SIG-M5 treated with dmso at 0.1 percent for 504 hours (cell line): Measurements from ENCODE around the gene KCNK1.

Experiments used
- DNase-seq: peaks from one replicate; lab custom pipeline; 2025; ENCODE audit not compliant: unreplicated experiment; lab: John Stamatoyannopoulos, UW

Gene KCNK1

GRCh38 chr1:233613252-233614172 is at the start of gene KCNK1:
Gene KCNK1 (plus strand): TSS chr1:233614106. CDS start chr1:233614172, 66 bp downstream.
- DNase-seq: peak; percentile 16

- DNase-seq: no peak
These were observed 48.6 kb upstream of the KCNK1 start for GRCh38 chr1:233565313-233565712.

- no peak for DNase-seq
These were observed 47.0 kb upstream of the KCNK1 start for GRCh38 chr1:233566886-233567285.

- DNase-seq: no peak
These were observed 44.3 kb upstream of the KCNK1 start for GRCh38 chr1:233569636-233570035.

- DNase-seq: no peak
These were observed 43.7 kb upstream of the KCNK1 start for GRCh38 chr1:233570216-233570615.

- DNase-seq: no peak
These were observed 43.2 kb upstream of the KCNK1 start for GRCh38 chr1:233570706-233571105.

- no peak for DNase-seq
These were observed 41.0 kb upstream of the KCNK1 start for GRCh38 chr1:233572896-233573295.

GRCh38 chr1:233575450-233575849 is 38.5 kb upstream of the KCNK1 start:
- DNase-seq: no peak

GRCh38 chr1:233582439-233582838 is 31.5 kb upstream of the KCNK1 start:
- no peak for DNase-seq

- no peak for DNase-seq
These were observed 29.5 kb upstream of the KCNK1 start for GRCh38 chr1:233584376-233584775.

GRCh38 chr1:233584931-233585330 is 29.0 kb upstream of the KCNK1 start:
- DNase-seq: no peak

- no peak for DNase-seq
These were observed 27.6 kb upstream of the KCNK1 start for GRCh38 chr1:233586301-233586700.

- no peak for DNase-seq
These were observed 26.7 kb upstream of the KCNK1 start for GRCh38 chr1:233587196-233587595.

- no peak for DNase-seq
These were observed 25.7 kb upstream of the KCNK1 start for GRCh38 chr1:233587958-233588799.

- DNase-seq: no peak
These were observed 16.4 kb upstream of the KCNK1 start for GRCh38 chr1:233597489-233597901.

- no peak for DNase-seq
These were observed 14.9 kb upstream of the KCNK1 start for GRCh38 chr1:233598891-233599541.

- no peak for DNase-seq
These were observed 14.3 kb upstream of the KCNK1 start for GRCh38 chr1:233599542-233600073.

GRCh38 chr1:233600488-233600887 is 13.4 kb upstream of the KCNK1 start:
- DNase-seq: no peak

GRCh38 chr1:233603478-233603877 is 10.4 kb upstream of the KCNK1 start:
- no peak for DNase-seq

- DNase-seq: no peak
These were observed 8.7 kb upstream of the KCNK1 start for GRCh38 chr1:233605205-233605604.

GRCh38 chr1:233606813-233607212 is 7.1 kb upstream of the KCNK1 start:
- DNase-seq: no peak
